ENCODE data around the gene NRP2.

DNA sequence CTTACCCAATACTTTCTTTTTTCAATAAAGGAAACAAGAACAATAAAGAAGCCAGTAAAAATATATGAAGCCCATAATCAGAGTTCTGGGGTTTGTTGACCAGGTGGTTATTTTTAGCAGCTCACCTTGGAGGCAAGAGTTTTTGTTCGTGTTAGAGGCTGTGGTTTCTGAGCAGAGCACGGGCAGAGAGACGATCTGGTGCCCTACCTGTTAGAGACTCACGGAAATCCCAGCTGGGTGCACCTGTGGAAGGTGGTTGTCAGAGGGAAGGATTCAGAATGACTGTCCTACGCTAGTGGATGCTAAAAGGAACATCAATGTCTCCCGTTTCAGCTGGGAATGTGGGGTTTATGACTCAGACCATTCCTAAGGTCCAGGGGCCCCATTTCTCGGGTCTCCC, 87.6 kb downstream of the NRP2 start:
- TF ChIP-seq, protein P1, sequence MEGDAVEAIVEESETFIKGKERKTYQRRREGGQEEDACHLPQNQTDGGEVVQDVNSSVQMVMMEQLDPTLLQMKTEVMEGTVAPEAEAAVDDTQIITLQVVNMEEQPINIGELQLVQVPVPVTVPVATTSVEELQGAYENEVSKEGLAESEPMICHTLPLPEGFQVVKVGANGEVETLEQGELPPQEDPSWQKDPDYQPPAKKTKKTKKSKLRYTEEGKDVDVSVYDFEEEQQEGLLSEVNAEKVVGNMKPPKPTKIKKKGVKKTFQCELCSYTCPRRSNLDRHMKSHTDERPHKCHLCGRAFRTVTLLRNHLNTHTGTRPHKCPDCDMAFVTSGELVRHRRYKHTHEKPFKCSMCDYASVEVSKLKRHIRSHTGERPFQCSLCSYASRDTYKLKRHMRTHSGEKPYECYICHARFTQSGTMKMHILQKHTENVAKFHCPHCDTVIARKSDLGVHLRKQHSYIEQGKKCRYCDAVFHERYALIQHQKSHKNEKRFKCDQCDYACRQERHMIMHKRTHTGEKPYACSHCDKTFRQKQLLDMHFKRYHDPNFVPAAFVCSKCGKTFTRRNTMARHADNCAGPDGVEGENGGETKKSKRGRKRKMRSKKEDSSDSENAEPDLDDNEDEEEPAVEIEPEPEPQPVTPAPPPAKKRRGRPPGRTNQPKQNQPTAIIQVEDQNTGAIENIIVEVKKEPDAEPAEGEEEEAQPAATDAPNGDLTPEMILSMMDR (conservative IDR thresholded peaks at IDR 0.05; ENCODE audit: low read length): no peak
- no peak for TF ChIP-seq EZH2phosphoT487 (IDR thresholded peaks at IDR 0.05; ENCODE audit: borderline replicate concordance)
